IMR-90 (cell line): Measurements from ENCODE around the gene LAMP5. TPM values are rescaled to one million over a fixed set of nuclear protein-coding genes. Genes with fewer than 3 reads are reported as not detected.

ENCODE experiments used
- ATAC-seq: fragments of 200-7000 bp; cut with Tn5 transposase; 2 replicates; pipeline ENCODE4 v1.9.1; 2020; ENCODE audit warnings: low read depth, mild to moderate bottlenecking, moderate library complexity
- BruUV-seq: library from RNA; stranded (reverse); fragments of 400-500 nt; replicated peaks from 2 replicates; lab custom pipeline; 2021; lab: Mats Ljungman, UMichigan
- CTCF ChIA-PET: fragments of 300-600 bp; formaldehyde crosslinking; extraction: SDS; loops from one replicate; lab custom pipeline; 2021; ENCODE audit warnings: antibody characterized with exemption; lab: Yijun Ruan, JAX
- POLR2A ChIA-PET: fragments of 300-600 bp; sonication (Branson Sonifier 250); formaldehyde crosslinking; loops from one replicate; lab custom pipeline; 2022; ENCODE audit warnings: antibody characterized with exemption; ENCODE audit not compliant: unreplicated experiment; lab: Charles Lee
- DNase-seq: peaks from one replicate; pipeline ENCODE4 v3.0.0; 2013
- H2AFZ ChIP-seq: replicated peaks from 2 replicates; pipeline ENCODE3; 2013; ENCODE audit warnings: low read length, mild to moderate bottlenecking; ENCODE audit not compliant: poor library complexity
- H2AK5ac ChIP-seq: 2 replicates; pipeline ENCODE4 v1.6.1; 2013; ENCODE audit warnings: low read depth, low read length, inconsistent platforms
- H2AK9ac ChIP-seq: replicated peaks from 2 replicates; pipeline ENCODE3; 2013; ENCODE audit warnings: mild to moderate bottlenecking, low read depth, low read length, moderate library complexity; ENCODE audit not compliant: poor library complexity
- H2BK120ac ChIP-seq: 2 replicates; pipeline ENCODE4 v1.6.1; 2013; ENCODE audit warnings: low read depth, low read length, inconsistent platforms
- H2BK15ac ChIP-seq: 3 replicates; pipeline ENCODE4 v1.6.1; 2013; ENCODE audit warnings: low read depth, low read length, inconsistent platforms
- H2BK20ac ChIP-seq: 2 replicates; pipeline ENCODE4 v1.6.1; 2013; ENCODE audit warnings: low read depth, mild to moderate bottlenecking, inconsistent platforms, low read length, moderate library complexity
- H2BK5ac ChIP-seq: 2 replicates; pipeline ENCODE4 v1.6.1; 2013; ENCODE audit warnings: mild to moderate bottlenecking, low read depth, low read length, inconsistent platforms; ENCODE audit not compliant: poor library complexity, severe bottlenecking
- H3K14ac ChIP-seq: replicated peaks from 2 replicates; pipeline ENCODE4 v1.6.1; 2013; ENCODE audit warnings: low read depth, low read length, inconsistent platforms
- H3K18ac ChIP-seq: 2 replicates; pipeline ENCODE4 v1.6.1; 2013; ENCODE audit warnings: low read depth, low read length, control low read depth
- H3K23ac ChIP-seq: 2 replicates; pipeline ENCODE4 v1.6.1; 2013; ENCODE audit warnings: low read depth, low read length, inconsistent platforms
- H3K27ac ChIP-seq: 2 replicates; pipeline ENCODE4 v1.5.1; 2013; ENCODE audit warnings: mild to moderate bottlenecking, control low read depth, low read length; ENCODE audit not compliant: insufficient read depth
- H3K27me3 ChIP-seq: 2 replicates; pipeline ENCODE4 v1.6.1; 2013; ENCODE audit warnings: low read length; ENCODE audit not compliant: control insufficient read depth, insufficient read depth
- H3K36me3 ChIP-seq: 2 replicates; pipeline ENCODE4 v1.6.1; 2013; ENCODE audit warnings: low read length, mixed read lengths; ENCODE audit not compliant: control insufficient read depth, insufficient read depth
- H3K4ac ChIP-seq: 2 replicates; pipeline ENCODE4 v1.6.1; 2013; ENCODE audit warnings: low read depth, low read length, inconsistent platforms
- H3K4me1 ChIP-seq: 2 replicates; pipeline ENCODE4 v1.6.1; 2013; ENCODE audit warnings: low read length, mixed read lengths; ENCODE audit not compliant: control insufficient read depth, insufficient read depth
- H3K4me2 ChIP-seq: 2 replicates; pipeline ENCODE4 v1.6.1; 2013; ENCODE audit warnings: low read depth, mild to moderate bottlenecking, control low read depth, low read length, moderate library complexity
- H3K4me3 ChIP-seq: 2 replicates; pipeline ENCODE4 v1.5.1; 2013; ENCODE audit warnings: low read depth, mild to moderate bottlenecking, control low read depth, low read length, moderate library complexity; ENCODE audit not compliant: insufficient read depth
- H3K56ac ChIP-seq: 2 replicates; pipeline ENCODE4 v1.6.1; 2013; ENCODE audit warnings: low read length, inconsistent platforms; ENCODE audit not compliant: insufficient read depth; ENCODE audit errors: extremely low read depth
- H3K79me1 ChIP-seq, 2 experiments: 2 replicates each; pipeline ENCODE4 v1.6.1; 2013; ENCODE audit warnings: low read length in 2 of 2, inconsistent platforms in 1 of 2, low read depth in 1 of 2
- H3K9ac ChIP-seq: 2 replicates; pipeline ENCODE4 v1.6.1; 2013; ENCODE audit warnings: low read depth, low read length, control low read depth
- H3K9me1 ChIP-seq: 2 replicates; pipeline ENCODE4 v1.6.1; 2013; ENCODE audit warnings: low read length, inconsistent platforms; ENCODE audit not compliant: insufficient read depth
- H3K9me3 ChIP-seq: 2 replicates; pipeline ENCODE4 v1.6.1; 2013; ENCODE audit warnings: low read length; ENCODE audit not compliant: control insufficient read depth, insufficient read depth
- H4K20me1 ChIP-seq: 2 replicates; pipeline ENCODE4 v1.6.1; 2013; ENCODE audit warnings: low read length, inconsistent platforms; ENCODE audit not compliant: insufficient read depth
- H4K5ac ChIP-seq: 2 replicates; pipeline ENCODE4 v1.6.1; 2013; ENCODE audit warnings: mild to moderate bottlenecking, low read depth, low read length, control low read depth
- H4K8ac ChIP-seq, 2 experiments: 2 replicates each; pipeline ENCODE4 v1.6.1; 2013; ENCODE audit warnings: low read depth in 2 of 2, low read length in 2 of 2, control low read depth in 1 of 2, inconsistent platforms in 1 of 2
- H4K91ac ChIP-seq: 2 replicates; pipeline ENCODE4 v1.6.1; 2013; ENCODE audit warnings: low read depth, low read length, inconsistent platforms; ENCODE audit not compliant: insufficient read depth
- BHLHE40 ChIP-seq: fragments of 150-350 bp; IDR thresholded peaks from 2 replicates; pipeline ENCODE4 v1.6.1; 2016; ENCODE audit warnings: mild to moderate bottlenecking, low read depth, low read length
- CHD1 ChIP-seq: IDR thresholded peaks from 2 replicates; pipeline ENCODE4 v1.6.1; 2012; ENCODE audit warnings: low read depth, low read length, improper control_type of control experiment
- MAFK ChIP-seq: IDR thresholded peaks from 2 replicates; pipeline ENCODE4 v1.6.1; 2012; ENCODE audit warnings: low read depth, low read length, improper control_type of control experiment
- MXI1 ChIP-seq: IDR thresholded peaks from 2 replicates; pipeline ENCODE4 v1.6.1; 2012; ENCODE audit warnings: low read depth, mild to moderate bottlenecking, low read length, moderate library complexity, borderline replicate concordance
- RAD21 ChIP-seq: IDR thresholded peaks from 2 replicates; pipeline ENCODE4 v1.6.1; 2012; ENCODE audit warnings: low read length, improper control_type of control experiment
- RFX5 ChIP-seq: IDR thresholded peaks from 2 replicates; pipeline ENCODE4 v1.8.0; 2012; ENCODE audit warnings: low read depth, mild to moderate bottlenecking, low read length, moderate library complexity
- SMC3 ChIP-seq: fragments of 150-350 bp; IDR thresholded peaks from 2 replicates; pipeline ENCODE4 v1.6.1; 2016; ENCODE audit warnings: low read depth, mild to moderate bottlenecking, antibody characterized with exemption, low read length, moderate library complexity
- WGBS, 2 experiments: methylation state at CpG; one replicate each; pipeline versions ENCODE4 v1.1.5 to v1.1.7; 2013; ENCODE audit warnings: missing lambda C conversion rate in 2 of 2; ENCODE audit not compliant: insufficient read length in 1 of 2; ENCODE audit errors: extremely low coverage in 2 of 2; 5-methylcytosine and 5-hydroxymethylcytosine counted together
- dilution Hi-C: fragments of 300-500 bp; cut with HindIII; formaldehyde crosslinking; loops from one replicate; pipeline ENCODE4 v1.14.3; 2018; ENCODE audit warnings: low sequenced_read_pairs; ENCODE audit not compliant: unreplicated experiment
- in situ Hi-C: fragments of 300-500 bp; cut with MboI; formaldehyde crosslinking; loops from 3 replicates; pipeline ENCODE4 v1.14.3; 2019; ENCODE audit warnings: low sequenced_read_pairs, inconsistent platforms, mixed read lengths
- intact Hi-C: fragments of 100-400 bp; cut with micrococcal nuclease; formaldehyde crosslinking; loops from 2 replicates; pipeline ENCODE4 v1.10.0; 2022
- polyA plus RNA-seq, 3 experiments: library from polyadenylated mRNA; depleted of rRNA; stranded (reverse); fragments of >200 nt; gene quantifications; 2 replicates each; pipeline ENCODE4 v1.2.3, GENCODE V29; 2012; ENCODE audit warnings: low replicate concordance in 1 of 3
- total RNA-seq: library from RNA; depleted of rRNA; stranded (reverse); fragments of >200 nt; gene quantifications from 2 replicates; pipeline ENCODE4 v1.2.3, GENCODE V29; 2012

Gene LAMP5
- total and polyA plus RNA-seq, 2 of the 4 experiments (the other 2 are of a cell fraction) = not detected

- in situ Hi-C loops = no loop called here
- H3K18ac ChIP-seq = no peak overlapping the region
- no TSS peak for BruUV-seq
- H4K8ac ChIP-seq = no peak overlapping the region
- peaks cover 3% of the 10 kb centered on the region; the same call in 1 of the 2 replicates for H3K9me3 ChIP-seq
- no peak overlapping the region for H3K56ac ChIP-seq
- no peak overlapping the region for H3K27ac ChIP-seq
- H2BK5ac ChIP-seq = no peak overlapping the region
- no peak overlapping the region for H3K4me3 ChIP-seq
- no peak overlapping the region for H2BK15ac ChIP-seq
- H2AFZ ChIP-seq = no peak overlapping the region
- no peak overlapping the region for H2AK5ac ChIP-seq
- no peaks in the 10 kb centered on the region for H3K9me1 ChIP-seq
- no peaks in the 10 kb centered on the region for H4K20me1 ChIP-seq
- no peak overlapping the region for H3K9ac ChIP-seq
- H3K4ac ChIP-seq = no peak overlapping the region
- WGBS, 2 experiments = no CpG with 5 or more reads among the region's 8 CpGs
- H2BK120ac ChIP-seq = no peak overlapping the region
- H3K27me3 ChIP-seq = peaks cover 65% of the 10 kb centered on the region
- TF ChIP-seq SMC3 (no peak), BHLHE40 (no peak), MXI1 (no peak), RAD21 (no peak), CHD1 (no peak), MAFK (no peak), RFX5 (no peak)
- no peaks in the 10 kb centered on the region for H3K79me1 ChIP-seq
- no peak overlapping the region for H3K14ac ChIP-seq
- no peak overlapping the region for H4K5ac ChIP-seq
- POLR2A ChIA-PET = no interaction called here
- H3K36me3 ChIP-seq = no peaks in the 10 kb centered on the region
- H2AK9ac ChIP-seq = no peak overlapping the region
- dilution Hi-C loops = no loop called here
- H3K4me2 ChIP-seq = no peak overlapping the region
- intact Hi-C loops = loop anchor here (5.0 kb wide), 1 partner anchor 75 kb away; no protein-coding TSS in a partner anchor
- H3K23ac ChIP-seq = no peak overlapping the region
- H3K4me1 ChIP-seq = no peaks in the 10 kb centered on the region; the same call in 1 of the 2 replicates
- no peak for ATAC-seq
- no peak for DNase-seq
- H4K91ac ChIP-seq = no peak overlapping the region
- CTCF ChIA-PET = no interaction called here
- no peak overlapping the region for H2BK20ac ChIP-seq
Observed at GRCh38 chr20:9517297-9518162, 3.1 kb downstream of the LAMP5 start.
